Renal cortex interstitium (tissue), 11 donors: ENCODE results near the gene AQP2. TPM values are rescaled to one million over a fixed set of nuclear protein-coding genes. Genes with fewer than 3 reads are reported as not detected.
"Not testable (repeated sequence)": the region's sequence is repeated elsewhere in the genome, so short reads cannot be mapped to it uniquely, and the experiment has no call there.

Experiments
- DNase-seq, 11 donors: peaks; one replicate each; pipeline ENCODE4 v3.0.0-alpha.2; 2013; ENCODE audit warnings: low read depth in 9 of 11, low spot score in 4 of 11; ENCODE audit errors: extremely low read depth in 1 of 11
- polyA plus RNA-seq, 3 donors: library from polyadenylated mRNA; unstranded; fragments of 120-200 nt; gene quantifications; one replicate each; pipeline ENCODE4 v1.2.1, GENCODE V29; 2013; ENCODE audit not compliant: insufficient read length in 3 of 3

The AQP2 gene
- polyA plus RNA-seq, 3 donors, result 56.9 to 435 (median 117) TPM

- peak in 2 of 11 donors; percentile 40 to 65 for DNase-seq
Observed at GRCh38 chr12:49974231-49974675, 23.7 kb downstream of the AQP2 start.

- no peak for DNase-seq
Observed at GRCh38 chr12:49974677-49975317, 24.3 kb downstream of the AQP2 start.

- no peak for DNase-seq
Observed at GRCh38 chr12:49975318-49975761, 24.8 kb downstream of the AQP2 start.

- no peak for DNase-seq
Observed at GRCh38 chr12:49976557-49976956, 26.0 kb downstream of the AQP2 start.

GRCh38 chr12:49978125-49978524 is 27.6 kb downstream of the AQP2 start:
- no peak for DNase-seq

GRCh38 chr12:49979016-49979586 is 28.6 kb downstream of the AQP2 start:
- no peak for DNase-seq

GRCh38 chr12:49979791-49980190 is 29.3 kb downstream of the AQP2 start:
- no peak for DNase-seq

- DNase-seq, result no peak
Observed at GRCh38 chr12:49980501-49981349, 30.2 kb downstream of the AQP2 start.

- DNase-seq, result no peak
Observed at GRCh38 chr12:49982246-49983087, 31.9 kb downstream of the AQP2 start.

- peak in 7 of 11 donors; percentile 57 to 78 (median 71) for DNase-seq
Observed at GRCh38 chr12:49983892-49984291, 33.4 kb downstream of the AQP2 start.

- DNase-seq, result no peak
Observed at GRCh38 chr12:49984476-49985359, 34.2 kb downstream of the AQP2 start.

- no peak for DNase-seq
Observed at GRCh38 chr12:49985981-49986380, 35.4 kb downstream of the AQP2 start.

- DNase-seq, result not testable (repeated sequence)
Observed at GRCh38 chr12:49986476-49986875, 35.9 kb downstream of the AQP2 start.

GRCh38 chr12:49987625-49988303 is 37.2 kb downstream of the AQP2 start:
- no peak for DNase-seq

- not testable (repeated sequence) for DNase-seq
Observed at GRCh38 chr12:49989400-49989799, 38.9 kb downstream of the AQP2 start.

- no peak for DNase-seq
Observed at GRCh38 chr12:49990273-49990672, 39.7 kb downstream of the AQP2 start.

- no peak for DNase-seq
Observed at GRCh38 chr12:49998453-49998852, 47.9 kb downstream of the AQP2 start.

GRCh38 chr12:50003595-50003994 is 53.1 kb downstream of the AQP2 start:
- no peak for DNase-seq
